GM19468 (cell line): ENCODE measurements around the gene SF3B2.

Source experiments
- ATAC-seq: cut with Tn5 transposase; IDR thresholded peaks from one replicate; pipeline ENCODE4 v1.9.1; 2021; ENCODE audit warnings: mild to moderate bottlenecking, moderate library complexity, moderate number of reproducible peaks; ENCODE audit not compliant: unreplicated experiment; ENCODE audit errors: extremely low read depth

Gene SF3B2

DNA sequence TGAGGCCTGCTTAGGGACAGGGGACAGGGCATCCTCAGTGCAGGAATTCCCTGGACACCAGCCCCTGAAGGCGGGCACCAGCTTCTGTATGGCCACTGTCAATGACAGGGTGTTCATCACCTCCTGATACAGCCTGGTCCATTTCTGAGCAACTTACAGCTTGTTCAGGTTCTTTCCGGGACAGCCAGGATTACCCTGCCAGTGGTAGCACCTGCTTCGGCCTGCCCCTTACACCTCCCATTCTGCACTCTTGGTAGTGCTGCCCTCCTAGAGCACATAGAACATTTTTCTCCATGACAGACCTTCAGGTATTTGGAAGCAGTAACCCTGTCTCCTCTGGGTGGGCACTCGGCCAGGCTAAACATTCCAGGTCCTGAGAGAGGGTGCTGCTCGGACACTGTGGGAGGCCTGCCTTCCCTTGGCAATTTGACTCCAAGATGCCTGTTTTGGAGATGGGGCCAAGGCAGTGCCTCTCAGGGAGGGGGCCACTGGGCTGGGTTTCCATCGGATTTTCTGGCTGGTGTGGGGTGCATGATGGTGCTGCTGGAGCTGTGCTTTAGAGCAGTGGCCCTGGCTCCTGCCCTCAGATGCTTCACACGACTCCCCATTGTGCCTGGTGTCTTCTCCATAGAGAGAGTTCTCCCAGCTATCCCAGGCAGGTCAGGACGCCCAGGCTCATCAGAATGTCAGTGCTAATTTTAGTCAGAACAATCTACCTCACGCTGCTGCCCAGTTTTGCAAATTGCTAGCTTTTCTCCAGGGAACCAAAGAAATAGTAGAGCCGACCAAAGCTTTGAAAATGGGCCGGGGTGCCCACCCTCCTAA, 4.4 kb upstream of the SF3B2 start:
- no peak for ATAC-seq

DNA sequence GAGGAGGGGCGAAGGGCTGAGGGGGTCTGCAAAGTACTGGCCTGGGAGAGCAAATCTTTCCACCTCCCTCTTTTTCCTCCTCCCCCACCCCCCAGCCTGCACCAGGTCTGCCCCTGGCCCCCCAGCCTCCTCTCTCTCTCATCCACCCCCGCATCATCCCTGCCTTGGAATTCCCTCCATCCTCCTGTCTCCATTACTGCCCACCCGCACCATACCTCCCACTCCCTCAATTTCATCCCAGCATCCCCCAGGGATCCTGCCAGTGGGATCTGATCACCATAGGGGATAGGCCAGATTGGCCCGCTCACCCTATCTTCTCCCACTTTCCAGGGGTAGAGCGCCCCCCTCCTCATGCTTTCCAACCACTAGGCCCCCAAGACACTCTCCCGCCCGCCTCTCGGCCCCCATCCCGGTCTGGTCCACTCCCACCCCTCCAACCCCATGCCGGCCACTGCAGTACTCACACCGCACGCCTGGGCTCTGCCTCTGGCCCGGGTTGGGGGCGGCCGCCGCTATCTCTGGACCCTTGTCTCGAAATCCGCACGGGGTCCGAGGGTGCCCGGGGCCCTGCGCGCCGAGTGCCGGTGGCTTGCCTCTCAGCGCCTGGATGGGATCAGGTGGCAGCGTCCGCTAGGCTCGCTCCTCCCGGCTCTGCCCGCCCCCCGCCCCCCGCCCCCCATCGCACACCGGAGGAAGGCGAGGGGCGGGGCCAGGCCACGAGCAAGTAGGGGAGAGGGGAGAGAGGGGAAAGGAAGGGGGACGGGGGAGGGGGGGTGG, 3.4 kb upstream of the SF3B2 start, which contains the start of gene GAL3ST3:
GAL3ST3 (minus strand) TSS at position 615 of the 777 bp plus-strand sequence. CDS start 3,746 bp downstream, outside the sequence.
- ATAC-seq = no peak

DNA sequence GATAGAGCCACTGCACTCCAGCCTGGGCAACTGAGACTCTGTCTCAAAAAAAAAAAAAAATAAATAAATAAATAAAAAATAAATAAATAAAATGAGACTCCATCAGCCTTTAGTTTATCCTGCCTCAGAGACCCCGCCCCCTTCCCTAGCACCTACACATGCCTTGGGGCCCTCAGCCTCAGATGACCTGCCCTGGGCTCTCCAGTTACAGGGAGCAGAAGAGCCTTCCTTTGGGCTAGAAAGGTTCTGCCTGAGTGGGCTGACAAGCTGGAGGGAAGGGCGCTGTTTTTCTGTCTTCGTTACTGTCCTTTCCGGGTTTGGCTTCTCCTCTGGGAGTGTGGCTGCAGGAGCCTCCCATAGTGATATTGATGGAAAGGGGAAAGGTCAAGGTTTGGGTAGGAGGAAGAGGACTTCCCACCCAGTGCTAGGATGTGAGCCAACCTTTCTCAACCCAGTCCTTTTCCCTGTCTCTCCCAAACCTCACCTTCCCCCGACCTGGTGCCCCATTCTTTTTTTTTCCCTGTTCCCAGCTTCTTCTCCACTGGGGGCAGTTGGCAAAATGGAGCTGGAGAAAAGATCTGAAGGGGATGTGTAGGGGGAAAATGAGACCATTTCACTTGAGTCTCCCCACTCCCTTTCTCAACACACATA, 1.5 kb upstream of the SF3B2 start:
- no peak for ATAC-seq

DNA sequence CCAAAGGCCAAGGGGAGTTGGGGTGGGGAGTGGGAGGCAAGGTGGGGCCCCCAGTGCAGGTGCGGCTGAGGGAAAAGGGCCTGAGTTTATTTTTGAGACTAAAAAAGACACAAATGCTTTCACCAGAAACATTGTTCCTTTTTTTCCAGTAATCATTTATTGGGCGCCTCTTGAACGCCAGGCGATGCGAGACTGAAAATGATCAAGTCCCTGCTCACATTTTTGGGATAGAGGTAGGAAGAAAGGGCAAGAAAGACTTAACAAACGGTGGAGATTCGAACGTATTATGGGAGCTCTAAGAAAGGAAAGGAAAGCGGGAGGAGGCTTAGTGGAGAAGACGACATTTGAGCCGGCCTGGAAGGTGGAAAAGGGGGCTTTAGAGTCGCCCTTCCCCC, 796 bp upstream of the SF3B2 start:
- no peak for ATAC-seq

DNA sequence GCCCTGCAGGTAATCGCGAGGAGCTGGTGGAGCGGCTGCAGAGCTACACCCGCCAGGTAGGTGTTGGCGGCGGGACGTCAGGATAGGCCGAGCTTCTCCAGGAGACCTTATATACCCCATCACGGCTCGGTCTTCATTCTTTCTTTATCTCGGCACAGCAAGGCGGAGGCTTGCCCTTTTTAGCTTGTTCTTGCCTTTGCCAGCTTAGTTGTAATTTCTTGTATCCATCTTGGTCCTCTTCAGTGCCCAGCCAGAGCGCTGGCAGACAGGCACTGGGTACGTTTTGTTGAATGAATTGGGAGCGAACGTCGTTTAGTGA, 459 bp downstream of the SF3B2 start:
- no peak for ATAC-seq

DNA sequence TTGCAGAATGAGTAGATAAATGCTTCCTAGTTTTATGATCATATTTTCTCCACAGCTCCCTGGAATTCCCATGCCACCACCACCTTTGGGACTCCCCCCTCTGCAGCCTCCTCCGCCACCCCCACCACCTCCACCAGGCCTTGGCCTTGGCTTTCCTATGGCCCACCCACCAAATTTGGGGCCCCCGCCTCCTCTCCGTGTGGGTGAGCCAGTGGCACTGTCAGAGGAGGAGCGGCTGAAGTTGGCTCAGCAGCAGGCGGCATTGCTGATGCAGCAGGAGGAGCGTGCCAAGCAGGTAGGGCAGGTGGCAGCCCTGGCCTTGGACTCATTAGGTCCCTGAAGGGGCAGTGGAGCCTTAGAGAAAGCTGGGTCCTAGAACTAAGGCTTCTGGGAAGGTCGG, 2.9 kb downstream of the SF3B2 start:
- no peak for ATAC-seq

DNA sequence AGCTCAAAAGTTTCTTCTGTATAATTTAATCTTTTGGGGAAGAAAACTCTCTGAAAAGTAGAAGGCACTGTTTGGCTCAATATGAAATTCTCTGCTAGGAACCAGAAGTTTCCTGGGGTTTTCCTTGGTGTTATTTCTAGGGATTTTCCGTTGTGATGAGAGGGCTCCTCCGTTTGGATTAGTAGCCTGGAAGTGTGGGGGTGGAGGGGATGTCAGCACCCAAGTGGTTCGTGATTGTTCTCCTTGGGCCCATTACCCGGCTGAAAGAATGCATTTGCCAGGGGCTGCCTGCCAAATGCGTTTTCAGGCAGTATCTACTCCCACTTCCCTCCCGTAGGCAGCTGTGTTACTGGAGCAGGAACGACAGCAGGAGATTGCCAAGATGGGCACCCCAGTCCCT, 4.3 kb downstream of the SF3B2 start:
- no peak for ATAC-seq

DNA sequence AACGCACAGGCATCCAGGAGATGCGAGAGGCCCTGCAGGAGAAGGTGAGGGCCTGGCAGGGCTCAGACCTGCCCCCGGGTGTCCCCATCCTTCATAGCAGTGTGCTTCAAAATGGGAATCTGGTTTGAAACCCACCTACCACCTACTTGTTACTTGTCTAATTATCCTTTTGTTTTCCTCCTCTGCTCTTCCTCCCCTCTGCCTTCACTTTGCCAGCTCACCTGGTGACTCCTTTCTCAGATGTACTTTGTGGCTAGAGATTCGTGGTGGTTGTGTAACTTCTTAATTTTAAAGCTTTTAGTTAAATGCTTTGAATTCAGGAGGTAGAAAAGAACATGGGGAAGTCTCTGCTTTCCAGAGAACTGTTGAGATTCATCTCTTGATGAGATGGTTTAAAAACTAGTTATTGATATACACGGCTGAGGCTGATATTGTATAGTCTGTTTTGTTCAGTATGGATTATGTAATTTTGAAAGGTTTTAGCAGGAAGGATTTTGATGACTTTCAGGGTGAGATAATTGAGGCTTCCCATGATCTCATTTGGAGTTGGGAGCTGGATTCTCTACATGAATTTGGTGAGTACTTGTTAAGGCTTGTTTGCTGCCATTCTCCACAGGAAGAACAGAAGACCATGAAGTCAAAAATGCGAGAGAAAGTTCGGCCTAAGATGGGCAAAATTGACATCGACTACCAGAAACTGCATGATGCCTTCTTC, 8.0 kb downstream of the SF3B2 start:
- ATAC-seq = no peak

DNA sequence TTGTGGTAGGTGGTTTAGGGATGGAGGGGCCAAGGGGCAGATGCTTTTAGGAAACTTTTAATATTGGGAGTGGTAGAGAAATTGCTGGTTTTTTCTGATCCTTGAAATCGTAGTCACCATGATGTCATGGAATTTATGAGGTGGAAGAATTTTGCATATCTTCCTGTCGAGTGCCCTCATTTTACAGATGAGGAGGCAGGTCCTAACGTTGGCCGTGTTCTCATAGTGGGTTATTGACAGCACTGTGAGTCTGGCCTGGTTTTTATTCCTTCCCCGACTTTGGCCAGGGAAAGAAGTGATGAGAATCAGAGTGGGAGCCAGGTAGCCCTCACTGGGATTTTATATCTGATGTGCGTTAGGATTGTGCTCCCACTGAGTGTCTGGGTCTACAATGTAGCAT, 9.1 kb downstream of the SF3B2 start:
- no peak for ATAC-seq

DNA sequence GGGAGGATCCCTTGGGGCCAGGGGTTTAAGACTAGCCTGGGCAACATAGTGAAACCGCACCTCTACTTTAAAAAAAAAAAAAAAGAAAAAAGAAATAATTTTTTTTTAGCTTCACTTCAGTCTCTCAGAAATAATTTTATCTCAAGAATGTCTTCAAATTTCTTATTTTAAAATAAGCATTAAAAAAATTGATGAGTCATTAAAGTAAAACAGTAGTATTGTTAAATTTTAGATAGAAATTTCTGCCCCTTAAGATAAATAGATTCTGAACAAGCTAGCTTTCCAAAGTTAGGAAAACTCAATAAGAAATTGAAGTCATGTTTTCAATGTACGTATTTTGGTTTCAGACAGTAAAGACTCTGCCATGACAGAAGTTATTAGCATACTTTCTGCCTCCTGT, 10.2 kb downstream of the SF3B2 start:
- no peak for ATAC-seq

DNA sequence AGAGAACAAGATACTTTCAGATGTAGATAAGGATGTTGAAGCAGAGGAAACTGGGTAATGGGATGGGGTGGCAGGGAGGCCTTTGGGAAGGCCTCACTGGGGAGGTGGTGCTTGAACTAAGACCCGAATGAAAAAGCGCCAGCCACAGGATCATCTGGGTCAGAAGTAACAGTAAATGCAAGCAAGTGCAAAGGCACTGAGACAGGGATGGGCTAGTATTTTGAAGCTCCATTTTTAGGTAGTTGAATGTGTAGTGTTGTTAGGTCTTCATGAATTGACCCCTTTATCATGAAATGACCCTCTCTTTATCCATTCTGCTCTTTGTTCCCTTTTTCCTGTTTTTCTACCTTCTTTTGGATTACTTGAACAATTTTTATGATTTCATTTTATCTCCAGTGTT, 11.7 kb downstream of the SF3B2 start:
- no peak for ATAC-seq

DNA sequence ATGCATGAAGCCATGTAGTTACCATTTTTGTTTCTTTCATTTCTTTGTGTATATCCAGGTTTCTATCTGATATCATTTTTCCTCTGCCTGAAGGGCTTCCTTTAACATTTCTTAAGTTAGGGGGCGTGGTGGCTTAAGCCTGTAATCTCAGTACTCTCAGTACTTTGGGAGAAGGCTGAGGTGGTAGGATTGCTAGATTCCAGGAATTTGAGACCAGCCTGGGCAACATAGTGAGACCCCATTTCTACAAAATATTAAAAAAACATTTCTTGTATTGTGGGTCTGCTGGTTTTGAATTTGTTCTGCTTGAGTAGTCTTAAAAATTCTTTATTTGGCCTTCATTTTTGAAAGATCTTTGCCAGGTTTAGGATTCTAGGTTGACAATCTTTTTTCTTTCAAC, 12.4 kb downstream of the SF3B2 start:
- ATAC-seq = no peak

DNA sequence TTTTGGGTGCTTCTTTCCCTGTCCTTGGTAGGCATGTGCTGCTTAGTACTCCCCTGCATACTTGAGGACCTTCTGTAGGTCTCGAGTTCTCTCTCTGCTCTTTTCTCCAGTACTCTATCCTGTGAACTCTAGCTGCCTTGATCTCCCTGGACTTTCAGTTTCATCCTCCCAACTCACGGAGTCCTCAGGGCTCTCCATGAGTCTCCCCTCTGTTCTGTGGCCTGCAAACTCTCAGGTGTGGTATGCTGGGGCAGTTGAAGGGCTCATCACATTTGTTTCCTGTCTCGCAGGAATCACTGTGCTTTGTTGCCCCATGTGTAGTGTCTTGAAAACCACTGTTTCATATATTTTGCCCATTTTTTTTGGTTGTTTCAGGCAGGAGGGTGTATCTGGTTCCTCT, 14.6 kb downstream of the SF3B2 start:
- no peak for ATAC-seq

DNA sequence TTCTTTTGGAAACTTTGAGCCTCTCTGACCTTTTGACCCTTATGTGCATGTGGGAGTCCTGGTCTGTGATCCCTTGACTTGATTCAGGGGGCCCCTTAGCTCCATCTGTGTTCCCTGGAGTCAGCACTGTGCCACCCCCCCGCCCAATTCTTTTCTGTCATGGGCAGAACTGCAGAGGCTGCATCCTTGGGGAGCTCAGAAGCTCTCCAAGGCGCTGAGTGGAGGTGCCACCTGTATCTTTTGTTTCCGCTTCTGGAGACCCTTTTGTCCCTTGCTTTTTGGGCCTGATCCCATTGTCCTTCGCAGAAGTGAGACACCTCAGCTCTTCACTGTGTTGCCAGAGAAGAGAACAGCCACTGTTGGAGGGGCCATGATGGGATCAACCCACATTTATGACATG, 15.5 kb downstream of the SF3B2 start:
- ATAC-seq = no peak

DNA sequence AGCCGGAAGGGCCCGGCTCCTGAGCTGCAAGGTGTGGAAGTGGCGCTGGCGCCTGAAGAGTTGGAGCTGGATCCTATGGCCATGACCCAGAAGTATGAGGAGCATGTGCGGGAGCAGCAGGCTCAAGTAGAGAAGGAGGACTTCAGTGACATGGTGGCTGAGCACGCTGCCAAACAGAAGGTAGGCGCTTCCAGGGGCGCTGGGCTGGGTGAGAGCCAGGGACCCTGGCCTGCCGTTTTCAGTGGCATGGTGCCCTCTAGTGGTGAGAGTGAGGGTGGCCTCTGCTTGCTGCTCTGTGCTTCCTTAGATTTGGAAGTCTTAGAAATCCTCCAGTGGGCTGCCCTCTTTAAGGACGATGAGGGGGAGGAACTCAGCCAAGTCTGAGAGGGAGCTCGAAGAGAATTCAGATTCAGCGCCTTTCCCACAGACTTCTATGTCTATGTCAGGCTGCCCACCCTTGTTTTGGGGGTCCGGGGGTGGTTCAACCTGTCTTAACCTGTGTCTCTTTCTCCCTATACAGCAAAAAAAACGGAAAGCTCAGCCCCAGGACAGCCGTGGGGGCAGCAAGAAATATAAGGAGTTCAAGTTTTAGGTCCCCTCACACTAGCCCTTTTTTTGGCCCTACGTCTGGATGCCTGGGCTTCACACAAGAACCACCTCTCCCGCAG, 16.1 kb downstream of the SF3B2 start:
- no peak for ATAC-seq

DNA sequence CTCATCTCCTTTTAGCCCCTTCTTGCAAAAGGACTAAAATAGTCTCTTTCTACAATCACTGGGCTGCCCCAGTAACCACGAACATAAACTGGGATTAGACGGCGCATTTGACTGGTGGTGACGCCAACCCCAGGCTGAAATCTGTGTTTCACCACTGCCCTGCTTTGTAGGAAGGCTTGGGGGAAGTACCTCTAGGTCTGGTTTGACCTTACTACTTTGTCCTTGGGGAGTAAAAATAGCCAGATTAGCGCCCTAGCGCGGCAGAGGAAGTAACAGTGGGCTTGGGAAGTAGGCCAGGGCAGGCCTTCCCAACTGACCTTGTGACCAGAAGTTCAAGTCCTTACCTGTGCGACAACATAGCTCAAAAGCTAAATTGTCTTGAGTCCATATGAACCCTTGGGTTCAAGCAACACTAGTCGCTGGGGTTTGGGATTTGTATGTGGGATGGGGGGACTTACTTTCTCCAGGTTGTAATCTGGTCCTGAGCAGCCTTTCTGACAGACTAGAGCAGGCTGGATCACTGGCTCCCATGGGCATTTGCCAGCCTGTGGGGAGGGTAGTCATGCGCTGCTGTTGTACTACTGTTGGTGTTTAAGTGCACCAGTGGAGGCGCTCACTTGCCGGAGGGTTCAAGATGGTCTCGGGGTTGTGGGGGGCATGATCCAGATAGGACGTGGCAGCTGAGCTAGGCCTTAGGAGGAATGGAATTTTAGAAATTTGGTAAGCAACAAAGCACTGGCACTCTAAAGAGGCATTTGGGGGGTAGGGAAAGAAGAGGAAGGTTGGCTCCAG, 17.0 kb downstream of the SF3B2 start:
- ATAC-seq = no peak

DNA sequence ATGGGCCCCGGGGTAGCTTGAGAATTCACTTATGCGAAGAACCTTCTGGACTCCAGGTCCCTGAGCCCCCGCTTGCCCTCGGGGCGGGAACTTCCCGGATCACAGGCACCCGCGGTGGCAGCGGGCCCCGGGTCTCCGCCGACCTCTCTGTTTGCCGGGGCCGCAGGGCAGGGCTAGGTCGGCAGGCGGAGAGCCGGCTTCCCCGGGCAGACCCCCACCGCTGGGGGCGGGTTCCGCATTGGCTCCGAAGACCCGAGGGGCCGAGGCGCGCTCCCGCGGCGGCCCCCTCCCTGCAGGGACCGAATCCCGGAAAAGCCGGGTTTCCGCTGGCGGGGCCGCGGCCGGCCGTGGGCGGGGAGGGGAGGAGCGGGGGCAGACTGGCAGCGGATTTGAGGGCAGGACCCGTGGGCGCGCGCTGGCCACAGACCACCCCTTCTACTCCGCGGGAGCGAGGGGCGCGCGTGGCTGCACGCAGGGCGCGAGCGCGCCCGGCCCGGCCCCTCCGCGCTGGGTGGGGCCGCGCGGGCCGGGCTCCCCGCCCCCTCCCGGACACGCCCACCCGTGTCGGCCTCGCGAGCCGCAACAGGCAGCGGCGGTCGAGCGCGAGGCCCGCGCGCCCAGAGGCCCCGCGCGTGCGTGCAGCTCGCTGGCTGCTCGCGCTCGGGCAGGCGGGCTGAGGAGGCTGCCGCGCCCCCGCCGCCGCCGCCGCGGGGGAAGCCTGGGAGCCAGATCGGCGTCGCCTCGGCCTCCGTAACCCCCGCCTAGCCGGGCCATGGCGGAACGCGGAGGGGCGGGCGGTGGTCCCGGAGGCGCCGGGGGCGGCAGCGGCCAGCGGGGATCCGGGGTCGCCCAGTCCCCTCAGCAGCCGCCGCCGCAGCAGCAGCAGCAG, 17.8 kb downstream of the SF3B2 start, which contains the start of gene PACS1:
PACS1 (plus strand) TSS at position 558 of the 889 bp plus-strand sequence; CDS start at position 773, 215 bp downstream.
- ATAC-seq = peak; percentile 42
